ENCODE results near the gene PRPF4. TPM values are rescaled to one million over a fixed set of nuclear protein-coding genes. Genes with fewer than 3 reads are reported as not detected.

PRPF4 gene
- total RNA-seq, 4 donors from 2014 or later: 9.0 to 14.4 (median 10.9) TPM

- Histone ChIP-seq H3K27ac (no peak overlapping the region), H3K36me3 (peaks cover 2 to 93% (median 26%) of the 10 kb centered on the region in 3 donors)
Measured at GRCh38 chr9:113267911-113268566, 7.4 kb upstream of the PRPF4 start.

GRCh38 chr9:113269355-113269754 is 6.1 kb upstream of the PRPF4 start:
- WGBS, 2 donors: 92 to 94% methylated on average over 2 of the region's 2 CpGs
- H3K27ac ChIP-seq: no peak overlapping the region
- peaks cover 2 to 84% (median 26%) of the 10 kb centered on the region in 3 donors for H3K36me3 ChIP-seq
- TF ChIP-seq POLR2A (IDR thresholded peaks at IDR 0.05) (no peak), CTCF (IDR thresholded peaks at IDR 0.05) (no peak), EP300 (IDR thresholded peaks at IDR 0.05) (no peak)
- no peak overlapping the region for H3K4me3 ChIP-seq
- no peaks in the 10 kb centered on the region for H3K9me3 ChIP-seq
- no peaks in the 10 kb centered on the region for H3K27me3 ChIP-seq
- no peak for DNase-seq (ENCODE audit: low spot score in 2 of 2)
- H3K4me1 ChIP-seq: peaks cover 0 to 6% (median 0%) of the 10 kb centered on the region in 4 donors

More at GRCh38 chr9:113267911-113268566, 7.4 kb upstream of the PRPF4 start:
- H3K9me3 ChIP-seq: no peaks in the 10 kb centered on the region
- 84 to 87% methylated on average over 4 of the region's 4 CpGs for WGBS, 2 donors
- no peaks in the 10 kb centered on the region for H3K4me1 ChIP-seq
- DNase-seq (ENCODE audit: low spot score in 2 of 2): no peak
- H3K27me3 ChIP-seq: no peaks in the 10 kb centered on the region
- TF ChIP-seq POLR2A (IDR thresholded peaks at IDR 0.05) (no peak), CTCF (IDR thresholded peaks at IDR 0.05) (no peak)
- no peak overlapping the region for H3K4me3 ChIP-seq

- Histone ChIP-seq H3K27ac (no peak overlapping the region), H3K4me3 (no peak overlapping the region), H3K4me1 (peaks cover 0 to 10% (median 0%) of the 10 kb centered on the region in 4 donors), H3K27me3 (no peaks in the 10 kb centered on the region), H3K36me3 (peaks cover 2 to 82% (median 26%) of the 10 kb centered on the region in 3 donors), H3K9me3 (no peaks in the 10 kb centered on the region)
- TF ChIP-seq POLR2A (IDR thresholded peaks at IDR 0.05) (no peak), CTCF (IDR thresholded peaks at IDR 0.05) (no peak), EP300 (IDR thresholded peaks at IDR 0.05) (no peak)
- 90 to 93% methylated on average over 2 of the region's 2 CpGs for WGBS, 2 donors
- DNase-seq (ENCODE audit: low spot score in 2 of 2): no peak
Measured at GRCh38 chr9:113269871-113270270, 5.6 kb upstream of the PRPF4 start.

GRCh38 chr9:113274474-113275156 is 843 bp upstream of the PRPF4 start:
- DNase-seq (ENCODE audit: low spot score in 2 of 2): peak in 1 of 2 donors; percentile 64
- Histone ChIP-seq H3K4me1 (peaks cover 5 to 40% (median 10%) of the 10 kb centered on the region in 4 donors), H3K27me3 (no peaks in the 10 kb centered on the region), H3K36me3 (peaks cover 2 to 66% (median 22%) of the 10 kb centered on the region in 3 donors), H3K4me3 (peak overlapping the region; percentile 72 to 78 (median 77)), H3K27ac (peak overlapping the region; percentile 91 to 97 (median 94)), H3K9me3 (no peaks in the 10 kb centered on the region)
- WGBS, 2 donors: 1 to 2% methylated on average over 15 of the region's 15 CpGs
- TF ChIP-seq CTCF (IDR thresholded peaks at IDR 0.05): peak; percentile 51 to 77 (median 64)
- no peak for TF ChIP-seq EP300 (IDR thresholded peaks at IDR 0.05)

GRCh38 chr9:113278840-113279239 is 3.4 kb downstream of the PRPF4 start:
- H3K27me3 ChIP-seq: no peaks in the 10 kb centered on the region
- no peak overlapping the region for H3K27ac ChIP-seq
- H3K36me3 ChIP-seq: peaks cover 8 to 70% (median 12%) of the 10 kb centered on the region in 3 donors
- H3K9me3 ChIP-seq: no peaks in the 10 kb centered on the region
- WGBS, 2 donors: 76 to 83% methylated on average over 4 of the region's 4 CpGs
- H3K4me1 ChIP-seq: peaks cover 5 to 39% (median 10%) of the 10 kb centered on the region in 4 donors
- DNase-seq (ENCODE audit: low spot score in 2 of 2): no peak
- H3K4me3 ChIP-seq: no peak overlapping the region
- no peak for TF ChIP-seq CTCF (IDR thresholded peaks at IDR 0.05)
- TF ChIP-seq POLR2A (IDR thresholded peaks at IDR 0.05): no peak
- no peak for TF ChIP-seq EP300 (IDR thresholded peaks at IDR 0.05)

Measured in tibial nerve (tissue), 4 donors.